GM12864 (cell line): ENCODE data around the gene BICD1.

Source experiments
- DNase-seq: peaks from one replicate; pipeline ENCODE4 v3.0.0-alpha.2; 2011; ENCODE audit warnings: low read depth
- H3K4me3 ChIP-seq: 2 replicates; pipeline ENCODE4 v1.5.1; 2011; ENCODE audit warnings: mild to moderate bottlenecking, low read depth, low read length, control low read depth
- CTCF ChIP-seq: IDR thresholded peaks from 2 replicates; pipeline ENCODE4 v1.5.1; 2011; ENCODE audit warnings: low read depth, mild to moderate bottlenecking, moderate library complexity, low read length, control low read depth, inconsistent platforms; ENCODE audit errors: missing control alignments

BICD1 gene

GRCh38 chr12:32151086-32151485, 44.4 kb downstream of the BICD1 start:
- no peak for TF ChIP-seq CTCF
- no peak overlapping the region for H3K4me3 ChIP-seq
- DNase-seq: no peak

GRCh38 chr12:32151552-32151951, 44.9 kb downstream of the BICD1 start:
- no peak for TF ChIP-seq CTCF
- H3K4me3 ChIP-seq: no peak overlapping the region
- no peak for DNase-seq

GRCh38 chr12:32155041-32155440, 48.4 kb downstream of the BICD1 start:
- H3K4me3 ChIP-seq: no peak overlapping the region
- no peak for DNase-seq

GRCh38 chr12:32155961-32156529, 49.4 kb downstream of the BICD1 start:
- no peak overlapping the region for H3K4me3 ChIP-seq
- TF ChIP-seq CTCF: no peak
- no peak for DNase-seq

More at GRCh38 chr12:32155041-32155440, 48.4 kb downstream of the BICD1 start:
- TF ChIP-seq CTCF: no peak

GRCh38 chr12:32158525-32158924, 51.9 kb downstream of the BICD1 start:
- TF ChIP-seq CTCF: no peak
- H3K4me3 ChIP-seq: no peak overlapping the region
- DNase-seq: no peak

- H3K4me3 ChIP-seq: no peak overlapping the region
- no peak for TF ChIP-seq CTCF
- no peak for DNase-seq
These were observed 52.7 kb downstream of the BICD1 start for GRCh38 chr12:32159381-32159780.

- no peak for DNase-seq
- H3K4me3 ChIP-seq: no peak overlapping the region
- TF ChIP-seq CTCF: no peak
These were observed 53.3 kb downstream of the BICD1 start for GRCh38 chr12:32159925-32160324.
